ENCODE measurements around the gene CYSRT1.
A peak's percentile ranks its signal among the peaks of the same experiment; 100 is the strongest.

The CYSRT1 gene

GRCh38 chr9:137205126-137206069, 19.6 kb upstream of the CYSRT1 start, which contains the start of the genes NDOR1 and TMEM203:
NDOR1 (plus strand) TSS chr9:137205700; CDS start chr9:137205778, 78 bp downstream.
TMEM203 (minus strand) TSS chr9:137205648; CDS start chr9:137205414, 234 bp downstream.
- CTCF ChIA-PET = interaction anchor here (0.6 to 1.8 kb wide), 6 partner anchors 13 to 83 kb away, joined by 3 to 7 read pairs (median 5); partner anchors contain the start of gene RNF208
- Histone ChIP-seq H3K36me3 (ENCODE audit: control insufficient read depth in 2 of 2, insufficient read depth in 1 of 2, low read length in 2 of 2) (peaks cover 10 to 30% of the 10 kb centered on the region in 2 experiments; a peak in 2 of 3 replicates), H3K4me3 (ENCODE audit: low read depth, low read length) (peak within 1 kb of the TSS; percentile 92), H3K27ac (ENCODE audit: extremely low read depth, low read depth, low read length) (peak within 1 kb of the TSS; percentile 61; the same call in 1 of the 2 replicates), H3K4me1 (ENCODE audit: control insufficient read depth, insufficient read depth, low read length) (peaks cover 7% of the 10 kb centered on the region), H3K9me3 (ENCODE audit: control insufficient read depth, insufficient read depth, low read depth, low read length) (no peaks in the 10 kb centered on the region)
- POLR2A ChIA-PET = interaction anchor here (0.7 to 16.6 kb wide), 9 partner anchors 16 to 476 kb away, joined by 3 to 304 read pairs (median 4); partner anchors contain the start of genes ANAPC2, CLIC3, CYSRT1 and RNF208
- 0 out of 2 replicates have a peak, but pooled peaks have one; percentile 53 for TF ChIP-seq HOXC10 (CRISPR knock-in tag; IDR thresholded peaks at IDR 0.05)
- TF ChIP-seq ZEB2 (tag by site-specific recombination; IDR thresholded peaks at IDR 0.05) = 0 out of 2 replicates have a peak, but pooled peaks have one; percentile 32
- peak; percentile 19; the same call in 1 of the 2 replicates for TF ChIP-seq INSM2 (tag by site-specific recombination; IDR thresholded peaks at IDR 0.05)
- TF ChIP-seq ZNF660 (tag by site-specific recombination; IDR thresholded peaks at IDR 0.05) = peak; percentile 74
- no peak for TF ChIP-seq AEBP2 (tag by site-specific recombination; IDR thresholded peaks at IDR 0.05; ENCODE audit: borderline replicate concordance)
- TF ChIP-seq ZNF341 (tag by site-specific recombination; IDR thresholded peaks at IDR 0.05; ENCODE audit: low read depth) = 0 out of 2 replicates have a peak, but pooled peaks have one; percentile 9
- peak; percentile 87 for TF ChIP-seq ZNF580 (tag by site-specific recombination; IDR thresholded peaks at IDR 0.05)
- peak; percentile 97 for TF ChIP-seq ZBTB11 (tag by site-specific recombination; conservative IDR thresholded peaks at IDR 0.05; ENCODE audit: low read depth)
- no peak for TF ChIP-seq ZNF292 (tag by site-specific recombination; IDR thresholded peaks at IDR 0.05; ENCODE audit: borderline replicate concordance, low read depth)
- TF ChIP-seq PRDM2 (tag by site-specific recombination; IDR thresholded peaks at IDR 0.05; ENCODE audit: borderline replicate concordance) = no peak
- TF ChIP-seq ZFP41 (tag by site-specific recombination; IDR thresholded peaks at IDR 0.05; ENCODE audit: borderline replicate concordance) = no peak
- TF ChIP-seq BCL6B (tag by site-specific recombination; IDR thresholded peaks at IDR 0.05) = no peak
- peak; percentile 36; the same call in 1 of the 2 replicates for TF ChIP-seq ZBTB44 (tag by site-specific recombination; IDR thresholded peaks at IDR 0.05)
- TF ChIP-seq ZNF76 (tag by site-specific recombination; IDR thresholded peaks at IDR 0.05; ENCODE audit: borderline replicate concordance, low read depth) = peak; percentile 62; the same call in 1 of the 2 replicates
- TF ChIP-seq ZBTB21 (tag by site-specific recombination; IDR thresholded peaks at IDR 0.05) = peak; percentile 25; the same call in 1 of the 2 replicates
- peak; percentile 79 for TF ChIP-seq ZBTB26 (tag by site-specific recombination; optimal IDR thresholded peaks at IDR 0.05)
